K562 (cell line): ENCODE measurements around the gene RERE. TPM values are rescaled to one million over a fixed set of nuclear protein-coding genes. Genes with fewer than 3 reads are reported as not detected.
A peak's percentile ranks its signal among the peaks of the same experiment; 100 is the strongest.

Experiments used
- ATF4 ChIP-seq: fragments of 450-650 bp; formaldehyde crosslinking; IDR thresholded peaks from 2 replicates; pipeline ENCODE4 v1.4.0; 2022; ENCODE audit warnings: mild to moderate bottlenecking, moderate library complexity
- CREB3L1 ChIP-seq: fragments of 450-650 bp; IDR thresholded peaks from 2 replicates; pipeline ENCODE4 v1.6.1; 2014; ENCODE audit warnings: low read depth, mild to moderate bottlenecking, moderate library complexity, borderline replicate concordance
- ELF4 ChIP-seq: fragments of 450-650 bp; formaldehyde crosslinking; IDR thresholded peaks from 2 replicates; pipeline ENCODE4 v1.4.0; 2022; ENCODE audit warnings: missing genetic modification characterization
- EP400 ChIP-seq: fragments of 450-650 bp; IDR thresholded peaks from 2 replicates; pipeline ENCODE4 v1.6.1; 2017; ENCODE audit warnings: antibody characterized with exemption, mild to moderate bottlenecking, moderate library complexity
- FIP1L1 ChIP-seq: fragments of 200-400 bp; formaldehyde crosslinking; IDR thresholded peaks from 2 replicates; pipeline ENCODE4 v1.6.1; 2018; ENCODE audit warnings: mild to moderate bottlenecking, low read depth, low read length; ENCODE audit not compliant: poor library complexity, severe bottlenecking
- HDAC6 ChIP-seq: IDR thresholded peaks from 2 replicates; pipeline ENCODE4 v1.6.1; 2012; ENCODE audit warnings: low read depth, mild to moderate bottlenecking, control low read depth, inconsistent platforms, low read length, moderate library complexity
- HNRNPL ChIP-seq: fragments of 200-400 bp; formaldehyde crosslinking; IDR thresholded peaks from 2 replicates; pipeline ENCODE4 v1.6.1; 2017; ENCODE audit warnings: low read depth, mild to moderate bottlenecking, low read length
- IFI16 ChIP-seq: fragments of 250-450 bp; sonication (Bioruptor Pico); IDR thresholded peaks from 2 replicates; pipeline ENCODE4 v2.1.2; 2022; ENCODE audit warnings: mild to moderate bottlenecking, inconsistent platforms
- ILF3 ChIP-seq: fragments of 450-650 bp; IDR thresholded peaks from 2 replicates; pipeline ENCODE4 v1.6.1; 2018; ENCODE audit warnings: antibody characterized with exemption, mild to moderate bottlenecking, moderate library complexity, borderline replicate concordance
- MAFG ChIP-seq: fragments of 450-650 bp; conservative IDR thresholded peaks from 2 replicates; pipeline ENCODE4 v1.6.1; 2016; ENCODE audit warnings: missing genetic modification characterization, missing compliant biosample characterization
- MEF2A ChIP-seq: IDR thresholded peaks from 2 replicates; pipeline ENCODE4 v1.6.1; 2011; ENCODE audit warnings: low read depth, mild to moderate bottlenecking, low read length, moderate library complexity; ENCODE audit not compliant: control insufficient read depth
- MTA2 ChIP-seq: fragments of 450-650 bp; IDR thresholded peaks from 2 replicates; pipeline ENCODE4 v1.6.1; 2016; ENCODE audit warnings: low read depth
- NFIC ChIP-seq: fragments of 450-650 bp; IDR thresholded peaks from 2 replicates; pipeline ENCODE4 v1.6.1; 2017; ENCODE audit warnings: mild to moderate bottlenecking, inconsistent platforms
- POLR2AphosphoS5 ChIP-seq: IDR thresholded peaks from 2 replicates; pipeline ENCODE4 v1.6.1; 2011; ENCODE audit warnings: mild to moderate bottlenecking, low read depth, low read length, moderate library complexity; ENCODE audit not compliant: control insufficient read depth, insufficient read depth
- SIN3B ChIP-seq: fragments of 450-650 bp; IDR thresholded peaks from 2 replicates; pipeline ENCODE4 v1.6.1; 2017; ENCODE audit warnings: low read depth, mild to moderate bottlenecking, moderate library complexity
- SOX6 ChIP-seq: fragments of 450-650 bp; IDR thresholded peaks from 2 replicates; pipeline ENCODE4 v1.6.1; 2014; ENCODE audit warnings: mild to moderate bottlenecking
- TAF1 ChIP-seq: IDR thresholded peaks from 2 replicates; pipeline ENCODE4 v1.6.1; 2011; ENCODE audit warnings: mild to moderate bottlenecking, low read length, moderate library complexity; ENCODE audit not compliant: insufficient read depth, control insufficient read depth, severe bottlenecking; ENCODE audit errors: extremely low read depth
- TEAD4 ChIP-seq, 2 experiments: sonication (generic) in 1 of 2; formaldehyde crosslinking in 1 of 2; IDR thresholded peaks; 2 replicates each; pipeline versions ENCODE4 v1.6.1 to v1.8.0; 2012 to 2022; ENCODE audit warnings: borderline replicate concordance in 1 of 2, inconsistent platforms in 1 of 2, low read length in 1 of 2, mild to moderate bottlenecking in 1 of 2, missing genetic modification reagents in 1 of 2
- ZBTB8A ChIP-seq: fragments of 450-650 bp; IDR thresholded peaks from 2 replicates; pipeline ENCODE4 v1.6.1; 2018; ENCODE audit warnings: mild to moderate bottlenecking, moderate library complexity; ENCODE audit not compliant: partially characterized antibody
- ZNF121 ChIP-seq: sonication (generic); formaldehyde crosslinking; conservative IDR thresholded peaks from 2 replicates; pipeline ENCODE4 v1.8.0; 2022; ENCODE audit warnings: missing genetic modification reagents
- ZNF140 ChIP-seq: fragments of 250-450 bp; sonication (Bioruptor Pico); IDR thresholded peaks from 2 replicates; pipeline ENCODE4 v1.8.0; 2021; ENCODE audit warnings: moderate library complexity, mild to moderate bottlenecking, inconsistent platforms
- ZNF77 ChIP-seq: fragments of 250-450 bp; sonication (Bioruptor Pico); IDR thresholded peaks from 2 replicates; pipeline ENCODE4 v1.5.0; 2020
- polyA plus RNA-seq, 8 experiments: library from polyadenylated mRNA; depleted of rRNA in 4 of 8; stranded (reverse) in 5 of 8; unstranded in 3 of 8; fragments of >200 nt; fragmentation: Nextera tagmentation in 2 of 8; fragmentation: Illumina TruSeq in 1 of 8; extraction: Ambion mirVana in 2 of 8; extraction: Trizol in 1 of 8; gene quantifications; 2 replicates each; pipeline versions ENCODE4 v1.2.1 to v1.2.3, GENCODE V29; 2011 to 2014; ENCODE audit warnings: inconsistent platforms in 1 of 8, missing spikeins in 1 of 8
- total RNA-seq, 7 experiments: library from RNA; depleted of rRNA in 6 of 7; stranded (reverse); fragments of >200 nt in 6 of 7; fragmentation: Illumina TruSeq in 2 of 7; extraction: Trizol in 2 of 7; gene quantifications; 2 replicates each; pipeline versions ENCODE4 v1.2.1 to v1.2.3, GENCODE V29; 2011 to 2021; ENCODE audit warnings: low replicate concordance in 1 of 7
- TF ChIP-seq, protein P1 (sequence below): fragments of 450-650 bp; IDR thresholded peaks from 2 replicates; pipeline ENCODE4 v1.6.1; 2017; ENCODE audit warnings: mild to moderate bottlenecking, moderate library complexity
- TF ChIP-seq, protein P2 (sequence below): fragments of 450-650 bp; formaldehyde crosslinking; IDR thresholded peaks from 2 replicates; pipeline ENCODE4 v1.4.0; 2020; ENCODE audit warnings: mild to moderate bottlenecking, moderate library complexity

RERE gene
- total and polyA plus RNA-seq, 9 of the 15 experiments (the other 6 are each of a cell fraction or from before 2014, with no cell fraction given) = 3.0 to 51.5 (median 13.4) TPM

DNA sequence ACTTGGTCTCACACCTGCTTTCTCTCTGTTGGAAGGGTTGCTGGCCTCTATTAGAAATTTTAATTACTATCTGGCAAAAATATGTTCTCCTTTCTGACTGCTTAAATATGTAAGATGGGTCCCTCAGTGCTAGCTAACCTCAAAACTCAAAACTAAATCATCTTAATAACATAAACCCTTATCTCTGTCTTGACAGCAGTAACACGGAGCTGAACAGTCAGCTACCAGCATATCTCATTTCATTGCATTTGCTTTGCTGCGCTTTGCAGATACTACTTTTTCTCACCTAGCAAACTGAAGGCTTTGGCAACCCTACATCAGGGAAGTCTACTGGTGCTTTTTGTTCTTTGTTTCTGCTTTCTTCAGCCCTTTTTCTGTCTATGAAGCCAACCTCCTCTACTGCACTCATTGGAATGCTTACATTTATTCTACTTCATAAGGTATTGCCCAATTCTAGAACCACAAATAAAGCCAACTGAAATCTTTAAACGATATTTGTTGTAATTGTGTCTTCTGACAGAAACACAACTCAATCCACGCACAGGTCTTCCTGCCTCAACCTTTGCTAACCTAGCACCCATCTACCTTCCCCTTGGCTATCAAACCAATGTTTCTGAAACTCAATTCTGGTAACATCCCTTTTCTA lies 95.6 kb downstream of the RERE start (continued):
- TF ChIP-seq CREB3L1 (no peak), SOX6 (0 out of 2 replicates have a peak, but pooled peaks have one; percentile 20), TAF1 (no peak), EP400 (no peak), ZNF77 (CRISPR knock-in tag) (no peak), HDAC6 (no peak), ELF4 (CRISPR knock-in tag) (peak; percentile 11; the same call in 1 of the 2 replicates), MTA2 (peak; percentile 39; the same call in 1 of the 2 replicates), ZNF140 (no peak), MEF2A (no peak), TEAD4 (IDR thresholded peaks at IDR 0.05; ENCODE audit: low read length) (peak; percentile 84), TEAD4 (CRISPR knock-in tag; IDR thresholded peaks at IDR 0.05; ENCODE audit: borderline replicate concordance) (no peak), FIP1L1 (no peak), ATF4 (no peak), POLR2AphosphoS5 (peak; percentile 76), ILF3 (no peak), ZBTB8A (no peak), HNRNPL (no peak), SIN3B (no peak), ZNF121 (CRISPR knock-in tag) (peak; percentile 51; the same call in 1 of the 2 replicates), IFI16 (CRISPR knock-in tag) (no peak), NFIC (0 out of 2 replicates have a peak, but pooled peaks have one; percentile 20), MAFG (tag) (no peak)
- TF ChIP-seq, protein P1, sequence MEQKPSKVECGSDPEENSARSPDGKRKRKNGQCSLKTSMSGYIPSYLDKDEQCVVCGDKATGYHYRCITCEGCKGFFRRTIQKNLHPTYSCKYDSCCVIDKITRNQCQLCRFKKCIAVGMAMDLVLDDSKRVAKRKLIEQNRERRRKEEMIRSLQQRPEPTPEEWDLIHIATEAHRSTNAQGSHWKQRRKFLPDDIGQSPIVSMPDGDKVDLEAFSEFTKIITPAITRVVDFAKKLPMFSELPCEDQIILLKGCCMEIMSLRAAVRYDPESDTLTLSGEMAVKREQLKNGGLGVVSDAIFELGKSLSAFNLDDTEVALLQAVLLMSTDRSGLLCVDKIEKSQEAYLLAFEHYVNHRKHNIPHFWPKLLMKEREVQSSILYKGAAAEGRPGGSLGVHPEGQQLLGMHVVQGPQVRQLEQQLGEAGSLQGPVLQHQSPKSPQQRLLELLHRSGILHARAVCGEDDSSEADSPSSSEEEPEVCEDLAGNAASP = no peak
- TF ChIP-seq, protein P2, sequence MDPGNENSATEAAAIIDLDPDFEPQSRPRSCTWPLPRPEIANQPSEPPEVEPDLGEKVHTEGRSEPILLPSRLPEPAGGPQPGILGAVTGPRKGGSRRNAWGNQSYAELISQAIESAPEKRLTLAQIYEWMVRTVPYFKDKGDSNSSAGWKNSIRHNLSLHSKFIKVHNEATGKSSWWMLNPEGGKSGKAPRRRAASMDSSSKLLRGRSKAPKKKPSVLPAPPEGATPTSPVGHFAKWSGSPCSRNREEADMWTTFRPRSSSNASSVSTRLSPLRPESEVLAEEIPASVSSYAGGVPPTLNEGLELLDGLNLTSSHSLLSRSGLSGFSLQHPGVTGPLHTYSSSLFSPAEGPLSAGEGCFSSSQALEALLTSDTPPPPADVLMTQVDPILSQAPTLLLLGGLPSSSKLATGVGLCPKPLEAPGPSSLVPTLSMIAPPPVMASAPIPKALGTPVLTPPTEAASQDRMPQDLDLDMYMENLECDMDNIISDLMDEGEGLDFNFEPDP (CRISPR knock-in tag) = no peak
